Panc1 (cell line): Measurements from ENCODE around the gene PELI1. TPM values are rescaled to one million over a fixed set of nuclear protein-coding genes. Genes with fewer than 3 reads are reported as not detected.

Experiments used
- ATAC-seq: fragments of 200-7000 bp; cut with Tn5 transposase; 2 replicates; pipeline ENCODE4 v1.9.1; 2020; ENCODE audit warnings: mild to moderate bottlenecking, moderate library complexity
- BruUV-seq: library from RNA; stranded (reverse); fragments of 400-500 nt; replicated peaks from 2 replicates; lab custom pipeline; 2021; lab: Mats Ljungman, UMichigan
- CTCF ChIA-PET: fragments of 300-600 bp; sonication (Branson Sonifier 250); formaldehyde crosslinking; loops from one replicate; lab custom pipeline; 2022; ENCODE audit warnings: antibody characterized with exemption; lab: Charles Lee
- POLR2A ChIA-PET: fragments of 300-600 bp; sonication (Branson Sonifier 250); formaldehyde crosslinking; loops from one replicate; lab custom pipeline; 2022; ENCODE audit warnings: antibody characterized with exemption; lab: Charles Lee
- DNase-seq: peaks from one replicate; pipeline ENCODE4 v3.0.0-alpha.2; 2010; ENCODE audit warnings: low read depth, low spot score
- H3K27ac ChIP-seq: 2 replicates; pipeline ENCODE4 v1.5.1; 2011; ENCODE audit warnings: mild to moderate bottlenecking, low read length, inconsistent platforms
- H3K27me3 ChIP-seq: fragments of 200-500 bp; sonication (Bioruptor generic); 2 replicates; pipeline ENCODE4 v1.6.0; 2014; ENCODE audit warnings: low read length, inconsistent platforms; ENCODE audit not compliant: control insufficient read depth, insufficient read depth
- H3K36me3 ChIP-seq: fragments of 200-500 bp; sonication (Bioruptor generic); 2 replicates; pipeline ENCODE4 v1.5.1; 2014; ENCODE audit warnings: inconsistent platforms, mild to moderate bottlenecking, low read length, moderate library complexity; ENCODE audit not compliant: control insufficient read depth, insufficient read depth
- H3K4me1 ChIP-seq: 2 replicates; pipeline ENCODE4 v1.5.1; 2011; ENCODE audit warnings: inconsistent platforms, mild to moderate bottlenecking, low read length, moderate library complexity; ENCODE audit not compliant: control insufficient read depth, insufficient read depth
- H3K4me3 ChIP-seq, 2 experiments: 2 replicates each; pipeline ENCODE4 v1.5.1; 2011 to 2012; ENCODE audit warnings: low read depth in 2 of 2, low read length in 2 of 2, mild to moderate bottlenecking in 2 of 2, inconsistent platforms in 1 of 2, moderate library complexity in 1 of 2
- H3K9me3 ChIP-seq: fragments of 200-500 bp; sonication (Bioruptor generic); 2 replicates; pipeline ENCODE4 v1.5.1; 2014; ENCODE audit warnings: low read depth, mild to moderate bottlenecking, inconsistent platforms, low read length, moderate library complexity; ENCODE audit not compliant: control insufficient read depth, insufficient read depth
- CTCF ChIP-seq: fragments of 450-650 bp; IDR thresholded peaks from 2 replicates; pipeline ENCODE4 v1.5.1; 2017; ENCODE audit warnings: mild to moderate bottlenecking
- POLR2AphosphoS5 ChIP-seq: IDR thresholded peaks from 2 replicates; pipeline ENCODE4 v1.6.1; 2012; ENCODE audit warnings: mild to moderate bottlenecking, low read depth, low read length, moderate library complexity
- REST ChIP-seq, 2 experiments: IDR thresholded peaks; 2 replicates each; pipeline ENCODE4 v1.6.1; 2011 to 2012; ENCODE audit warnings: low read depth in 2 of 2, control low read depth in 1 of 2, low read length in 1 of 2, mild to moderate bottlenecking in 1 of 2, moderate library complexity in 1 of 2; ENCODE audit not compliant: insufficient read depth in 1 of 2
- SIN3A ChIP-seq: IDR thresholded peaks from 2 replicates; pipeline ENCODE4 v1.6.1; 2012; ENCODE audit warnings: low read depth, mild to moderate bottlenecking, low read length, moderate library complexity, borderline replicate concordance; ENCODE audit not compliant: insufficient read depth
- TCF7L2 ChIP-seq: IDR thresholded peaks from 2 replicates; pipeline ENCODE4 v1.6.1; 2011; ENCODE audit warnings: mild to moderate bottlenecking, low read depth, low read length, inconsistent platforms
- in situ Hi-C: cut with HindIII; loops from 2 replicates; pipeline ENCODE4 v1.10.0; 2016; ENCODE audit warnings: low sequenced_read_pairs, low pct_unique_long_range_greater_than_20kb
- intact Hi-C: fragments of 100-400 bp; cut with micrococcal nuclease; formaldehyde crosslinking; loops from one replicate; pipeline ENCODE4 v1.10.0; 2022; ENCODE audit not compliant: unreplicated experiment
- total RNA-seq: library from RNA; stranded (reverse); gene quantifications from one replicate; pipeline ENCODE4 v1.2.1, GENCODE V29; 2021; ENCODE audit not compliant: unreplicated experiment

The PELI1 gene
- total RNA-seq, 1 experiment from 2014 or later: 6.7 TPM

GRCh38 chr2:64086347-64087082 lies 57.7 kb downstream of the PELI1 start:
- no peaks in the 10 kb centered on the region for H3K4me1 ChIP-seq
- intact Hi-C loops (no loop called here), in situ Hi-C loops (no loop called here)
- H3K27me3 ChIP-seq: no peaks in the 10 kb centered on the region
- DNase-seq: no peak
- H3K36me3 ChIP-seq: no peaks in the 10 kb centered on the region
- no TSS peak for BruUV-seq
- no peak overlapping the region for H3K4me3 ChIP-seq
- no peak overlapping the region for H3K27ac ChIP-seq
- TF ChIP-seq TCF7L2 (no peak), POLR2AphosphoS5 (no peak), CTCF (no peak), REST (IDR thresholded peaks at IDR 0.05; ENCODE audit: insufficient read depth in 1 of 2, low read depth in 2 of 2, low read length in 1 of 2) (no peak), SIN3A (no peak)
- ChIA-PET POLR2A (no interaction called here), CTCF (no interaction called here)
- ATAC-seq: no peak
- no peaks in the 10 kb centered on the region for H3K9me3 ChIP-seq

GRCh38 chr2:64085936-64086335 lies 58.3 kb downstream of the PELI1 start:
- H3K36me3 ChIP-seq: no peaks in the 10 kb centered on the region
- no peak overlapping the region for H3K4me3 ChIP-seq
- intact Hi-C loops (no loop called here), in situ Hi-C loops (no loop called here)
- H3K4me1 ChIP-seq: no peaks in the 10 kb centered on the region
- CTCF ChIA-PET: no interaction called here
- H3K27ac ChIP-seq: no peak overlapping the region
- no peak for ATAC-seq
- no peaks in the 10 kb centered on the region for H3K27me3 ChIP-seq
- no TSS peak for BruUV-seq
- H3K9me3 ChIP-seq: no peaks in the 10 kb centered on the region
- no peak for TF ChIP-seq REST (IDR thresholded peaks at IDR 0.05; ENCODE audit: insufficient read depth in 1 of 2, low read depth in 2 of 2, low read length in 1 of 2)
- no peak for TF ChIP-seq POLR2AphosphoS5
- TF ChIP-seq TCF7L2: no peak
- TF ChIP-seq SIN3A: no peak
- no peak for TF ChIP-seq CTCF
- POLR2A ChIA-PET: no interaction called here
- no peak for DNase-seq
